Femur (tissue), 1 donor: ENCODE measurements around the gene SLC13A1.
A peak's percentile ranks its signal among the peaks of the same experiment; 100 is the strongest.
"Not testable (repeated sequence)": the region's sequence is repeated elsewhere in the genome, so short reads cannot be mapped to it uniquely, and the experiment has no call there.

ENCODE experiments used
- DNase-seq: peaks from one replicate; pipeline ENCODE4 v3.0.0-alpha.2; 2017

Gene SLC13A1, protein sequence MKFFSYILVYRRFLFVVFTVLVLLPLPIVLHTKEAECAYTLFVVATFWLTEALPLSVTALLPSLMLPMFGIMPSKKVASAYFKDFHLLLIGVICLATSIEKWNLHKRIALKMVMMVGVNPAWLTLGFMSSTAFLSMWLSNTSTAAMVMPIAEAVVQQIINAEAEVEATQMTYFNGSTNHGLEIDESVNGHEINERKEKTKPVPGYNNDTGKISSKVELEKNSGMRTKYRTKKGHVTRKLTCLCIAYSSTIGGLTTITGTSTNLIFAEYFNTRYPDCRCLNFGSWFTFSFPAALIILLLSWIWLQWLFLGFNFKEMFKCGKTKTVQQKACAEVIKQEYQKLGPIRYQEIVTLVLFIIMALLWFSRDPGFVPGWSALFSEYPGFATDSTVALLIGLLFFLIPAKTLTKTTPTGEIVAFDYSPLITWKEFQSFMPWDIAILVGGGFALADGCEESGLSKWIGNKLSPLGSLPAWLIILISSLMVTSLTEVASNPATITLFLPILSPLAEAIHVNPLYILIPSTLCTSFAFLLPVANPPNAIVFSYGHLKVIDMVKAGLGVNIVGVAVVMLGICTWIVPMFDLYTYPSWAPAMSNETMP

DNA sequence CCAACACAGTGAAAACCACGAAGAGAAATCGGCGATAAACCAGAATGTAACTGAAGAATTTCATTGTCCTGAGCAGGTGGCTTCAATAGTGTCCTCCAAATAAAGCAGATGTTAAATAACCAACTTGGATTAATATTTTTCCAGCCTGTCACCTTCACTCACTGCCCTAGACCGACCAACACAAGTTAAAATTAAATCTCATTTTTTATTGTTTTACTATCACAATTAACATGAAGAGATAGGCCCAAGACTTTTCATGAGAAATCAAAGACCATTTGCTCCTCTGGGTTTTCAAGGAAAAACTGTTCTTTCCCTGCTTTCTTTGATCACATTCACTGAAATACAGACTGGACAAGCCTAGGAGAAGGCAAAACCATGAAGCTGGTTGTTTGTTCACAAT lies at the start of gene SLC13A1:
Gene SLC13A1 (minus strand): TSS at position 87 of the 400 bp plus-strand sequence. CDS start 23 bp downstream, at position 64.
- DNase-seq = no peak

DNA sequence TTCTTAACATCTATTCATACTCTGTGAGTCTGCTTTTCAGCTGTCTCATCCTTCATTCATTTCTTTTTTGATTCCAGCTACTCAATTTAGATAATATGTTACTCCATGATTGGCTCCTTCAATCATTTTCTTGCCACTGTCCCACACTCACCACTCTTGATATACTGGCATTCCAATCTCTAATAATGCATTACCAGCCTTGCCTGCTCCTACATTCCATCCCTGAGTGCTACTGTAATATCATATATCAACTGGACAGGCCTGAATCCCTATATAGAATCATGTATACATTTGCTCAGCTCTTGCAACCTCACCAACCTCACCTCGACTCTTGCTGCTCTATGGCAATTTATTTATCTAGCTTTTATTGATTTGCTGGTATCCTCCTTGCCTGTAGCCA lies 45.0 kb upstream of the SLC13A1 start:
- DNase-seq = no peak

DNA sequence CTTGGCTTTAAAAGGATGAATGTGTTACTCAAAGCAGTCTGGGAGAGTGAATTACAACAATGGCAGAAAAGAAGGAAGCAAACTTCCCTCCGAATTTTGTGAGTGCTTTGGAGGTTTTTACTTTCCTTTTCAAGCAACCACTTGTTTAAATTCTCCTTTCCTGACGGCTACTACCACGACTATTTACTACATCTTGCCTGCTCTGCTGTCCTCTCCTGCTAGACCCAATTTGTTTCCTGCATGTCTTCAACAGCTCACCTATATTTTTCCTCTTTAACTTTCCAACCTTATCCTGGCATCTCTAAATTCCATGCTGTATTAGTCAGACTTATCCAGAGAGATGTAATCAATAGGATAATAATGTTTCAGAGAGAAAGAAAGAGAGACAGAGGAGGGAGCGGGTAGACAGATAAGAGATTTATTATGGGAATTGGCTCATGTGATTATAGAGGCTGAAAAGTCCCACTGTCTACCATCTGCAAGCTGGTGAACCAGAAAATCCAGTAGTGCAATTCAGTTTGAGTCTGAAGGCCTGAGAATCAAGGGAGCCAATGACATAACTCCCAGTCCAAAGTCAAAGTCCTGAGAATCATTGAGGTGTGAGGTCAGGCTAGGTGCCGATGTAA lies 42.8 kb upstream of the SLC13A1 start:
- no peak for DNase-seq

DNA sequence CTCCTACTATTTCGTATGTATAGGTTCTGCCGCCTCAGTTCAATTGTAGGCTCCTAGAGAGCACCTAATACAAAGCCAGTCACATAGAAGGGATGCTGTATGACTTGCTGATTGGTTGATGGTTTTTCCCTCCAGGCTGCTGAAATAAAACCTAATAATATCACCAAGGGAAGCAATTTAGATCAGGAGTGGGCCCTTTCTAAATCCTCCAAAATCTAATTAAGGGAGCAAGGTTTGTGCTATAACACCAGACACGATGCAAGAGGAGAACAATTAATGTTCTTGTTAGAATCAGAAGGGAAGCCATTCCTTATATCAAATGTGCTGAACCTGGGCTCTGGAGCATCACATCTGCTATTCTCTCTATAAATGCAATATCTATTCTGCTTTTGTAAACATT lies 42.0 kb upstream of the SLC13A1 start:
- DNase-seq = no peak

DNA sequence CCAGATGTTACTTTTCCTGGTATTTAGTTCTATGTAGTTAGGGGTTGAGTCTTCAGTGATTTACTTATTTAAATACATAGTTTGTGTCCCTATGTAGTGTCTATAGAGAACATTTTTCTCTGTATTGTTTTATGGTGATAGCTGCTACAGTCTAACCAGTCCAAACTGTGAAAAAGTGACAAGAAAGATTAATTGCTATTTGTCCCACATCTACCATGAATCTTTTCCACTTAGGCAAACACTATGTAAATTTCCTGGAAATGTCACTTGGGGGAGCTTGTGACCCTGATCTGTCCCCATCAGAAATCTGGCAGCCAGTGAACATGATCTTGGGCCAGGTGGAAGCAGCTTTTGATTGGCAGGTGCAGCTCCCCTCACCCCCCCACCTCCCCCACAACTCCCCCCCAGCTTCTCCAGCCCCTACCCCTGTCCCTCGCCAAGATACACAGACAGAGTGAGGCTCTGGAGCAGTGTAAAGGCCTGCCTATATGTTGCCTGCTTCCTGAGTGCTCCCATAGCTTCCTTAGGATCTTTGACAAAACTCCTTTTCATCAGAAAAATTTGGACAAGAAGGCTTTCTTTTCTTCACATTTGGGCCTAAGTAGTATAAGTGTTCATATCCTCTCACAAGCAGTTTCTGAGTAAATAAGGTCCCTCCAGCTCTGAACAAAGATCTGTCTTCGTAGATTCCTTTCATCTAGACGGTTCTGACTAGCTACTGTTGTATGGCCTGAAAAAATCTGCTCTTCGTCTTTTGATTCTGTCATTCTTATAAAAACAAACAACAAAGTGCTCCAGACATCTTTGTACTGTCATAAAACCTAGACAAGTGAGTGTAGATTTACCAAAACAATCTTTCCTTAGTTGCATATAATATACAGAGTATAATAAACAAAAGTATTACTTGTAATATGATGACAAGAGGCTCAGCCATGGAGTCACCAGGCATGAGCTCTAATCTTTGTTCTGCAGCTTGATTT lies 31.5 kb upstream of the SLC13A1 start:
- DNase-seq = peak; percentile 23

DNA sequence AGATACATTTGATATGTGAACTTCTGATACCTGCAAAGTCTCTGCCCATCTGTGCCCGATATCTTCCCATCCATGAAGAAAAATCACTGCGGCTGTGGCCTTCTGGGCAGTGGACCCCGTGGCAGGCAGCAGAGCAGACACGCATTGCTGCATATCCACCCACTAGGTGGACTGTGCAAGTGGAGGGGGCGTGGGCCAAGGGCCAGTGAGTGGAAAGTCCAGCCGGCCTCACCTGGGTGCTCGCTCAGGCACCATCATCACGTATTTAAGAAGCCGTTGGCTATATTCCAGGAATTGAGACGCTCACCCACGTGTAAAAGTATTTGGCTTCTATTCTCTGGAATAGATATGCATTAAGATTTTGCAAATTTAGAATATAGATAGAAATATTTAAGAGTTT lies 30.8 kb upstream of the SLC13A1 start:
- peak; percentile 12 for DNase-seq

DNA sequence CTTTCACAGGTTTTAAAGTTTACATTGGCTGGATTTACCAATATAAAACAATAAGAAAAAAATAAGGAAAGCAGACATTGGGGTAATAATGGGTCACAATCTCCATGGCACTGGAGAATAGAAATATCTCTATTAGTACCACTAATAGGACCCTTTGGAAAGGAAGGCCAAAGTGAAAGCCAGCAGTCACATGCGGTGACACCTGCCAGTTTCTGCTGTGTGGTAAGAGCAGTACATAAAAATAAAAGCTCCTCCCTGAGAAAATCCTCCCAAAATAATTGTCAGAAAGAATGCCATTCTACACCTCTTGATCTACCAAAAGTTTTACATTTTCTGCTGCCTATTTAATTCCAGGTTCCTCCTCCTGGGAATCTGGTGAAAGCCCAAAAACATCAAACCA lies 30.4 kb upstream of the SLC13A1 start:
- no peak for DNase-seq

DNA sequence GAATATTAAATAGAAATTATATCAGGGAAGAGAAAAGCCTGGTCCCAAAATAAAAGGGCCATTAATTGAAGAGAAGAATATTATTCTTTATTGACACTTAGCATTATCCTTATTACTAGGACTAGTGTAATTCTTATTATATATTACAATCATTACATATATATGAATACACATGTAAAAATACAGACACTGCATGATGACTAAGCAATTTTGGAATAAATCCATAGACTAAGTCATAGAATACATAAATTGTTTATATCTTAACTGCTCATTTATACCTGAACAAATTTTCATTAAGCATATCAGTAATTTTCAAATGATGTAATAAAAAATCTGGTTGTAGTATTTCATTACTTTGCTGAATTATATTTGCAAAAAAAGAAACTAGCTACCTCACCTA lies 29.7 kb upstream of the SLC13A1 start:
- DNase-seq = no peak

DNA sequence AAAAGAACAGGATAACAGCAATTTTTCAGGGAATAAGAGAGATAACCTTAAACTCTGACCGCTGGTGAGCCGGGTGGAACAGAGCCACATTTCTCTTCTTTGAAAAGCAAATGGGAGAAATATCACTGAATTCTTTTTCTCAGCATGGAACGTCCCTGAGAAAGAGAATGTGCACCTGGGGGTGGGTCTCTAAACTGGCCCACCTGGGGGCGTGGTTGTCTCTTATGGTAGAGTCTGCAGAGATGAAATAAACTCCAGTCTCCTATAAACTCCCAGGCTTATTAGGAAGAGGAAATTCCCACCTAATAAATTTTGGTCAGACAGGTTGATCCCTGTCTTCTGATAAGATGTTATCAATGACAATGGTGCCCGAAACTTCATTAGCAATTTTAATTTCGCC lies 27.9 kb upstream of the SLC13A1 start:
- not testable (repeated sequence) for DNase-seq

DNA sequence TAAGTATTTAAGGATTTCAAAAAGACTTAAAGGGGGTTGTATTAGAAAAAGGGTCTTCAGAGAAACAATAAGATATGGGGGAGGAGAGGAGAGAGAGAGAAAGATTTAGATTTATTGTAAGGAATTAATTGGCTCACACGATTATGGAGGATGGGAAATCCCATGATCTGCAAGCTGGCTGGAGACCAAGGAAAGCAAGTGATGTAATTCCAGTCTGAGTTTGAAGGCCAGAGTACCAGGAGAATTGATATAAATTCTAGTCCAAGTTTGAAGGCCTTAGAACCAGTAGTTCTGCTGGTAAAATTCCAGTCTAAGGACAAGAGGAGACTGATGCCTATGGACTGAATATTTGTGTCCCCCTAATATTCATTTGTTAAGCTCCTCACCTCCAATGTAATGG lies 20.6 kb upstream of the SLC13A1 start:
- no peak for DNase-seq

DNA sequence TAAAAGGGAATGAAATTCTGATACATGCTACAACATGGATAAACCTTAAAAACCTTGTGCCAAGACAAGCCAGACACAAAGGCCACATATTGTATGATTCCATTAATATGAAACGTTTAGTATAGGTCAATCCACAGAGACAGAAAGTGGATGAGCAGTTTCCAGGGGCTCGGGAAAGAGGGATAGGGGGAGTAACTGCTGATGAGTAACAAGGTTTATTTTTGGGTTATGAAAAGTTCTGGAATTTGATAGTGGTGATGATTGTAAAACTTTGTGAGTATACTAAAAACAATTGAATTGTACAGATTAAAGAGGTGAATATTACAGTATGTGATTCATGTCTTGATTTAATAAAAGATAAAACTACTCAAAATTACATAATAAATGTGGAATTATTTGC lies 19.1 kb upstream of the SLC13A1 start:
- no peak for DNase-seq

DNA sequence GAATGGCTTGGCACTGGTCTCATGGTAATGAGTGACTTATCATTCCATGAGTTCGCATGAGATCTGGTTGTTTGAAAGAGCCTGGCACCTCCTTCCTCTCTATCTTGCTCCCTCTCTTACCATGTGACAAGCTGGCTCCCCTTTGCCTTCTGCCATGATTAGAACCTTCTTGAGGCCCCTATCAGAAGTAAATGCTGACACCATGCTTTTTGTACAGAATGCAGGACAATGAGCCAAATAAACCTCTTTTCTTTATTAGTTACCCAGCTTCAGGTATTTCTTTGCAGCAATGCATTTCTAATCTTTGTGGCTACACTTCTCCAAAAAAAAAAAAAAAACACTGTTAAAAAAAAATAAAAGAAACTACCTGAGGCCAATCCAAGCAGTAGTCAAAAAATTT lies 17.1 kb upstream of the SLC13A1 start:
- no peak for DNase-seq

DNA sequence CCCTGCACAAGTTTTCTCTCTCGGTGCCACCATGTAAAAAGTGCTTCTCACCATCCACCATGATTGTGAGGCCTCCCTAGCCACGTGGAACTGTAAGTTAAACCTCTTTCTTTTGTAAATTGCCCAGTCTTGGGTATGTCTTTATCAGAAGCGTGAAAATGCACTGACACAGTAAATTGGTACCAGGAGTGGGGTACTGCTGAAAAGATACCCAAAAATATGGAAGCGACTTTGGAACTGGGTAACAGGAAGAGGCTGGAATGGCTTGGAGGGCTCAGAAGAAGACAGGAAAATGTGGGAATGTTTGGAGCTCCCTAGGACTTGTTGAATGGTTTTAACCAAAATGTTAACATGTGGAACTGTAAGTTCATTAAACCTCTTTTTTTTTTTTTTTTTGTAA lies 15.6 kb upstream of the SLC13A1 start:
- no peak for DNase-seq

DNA sequence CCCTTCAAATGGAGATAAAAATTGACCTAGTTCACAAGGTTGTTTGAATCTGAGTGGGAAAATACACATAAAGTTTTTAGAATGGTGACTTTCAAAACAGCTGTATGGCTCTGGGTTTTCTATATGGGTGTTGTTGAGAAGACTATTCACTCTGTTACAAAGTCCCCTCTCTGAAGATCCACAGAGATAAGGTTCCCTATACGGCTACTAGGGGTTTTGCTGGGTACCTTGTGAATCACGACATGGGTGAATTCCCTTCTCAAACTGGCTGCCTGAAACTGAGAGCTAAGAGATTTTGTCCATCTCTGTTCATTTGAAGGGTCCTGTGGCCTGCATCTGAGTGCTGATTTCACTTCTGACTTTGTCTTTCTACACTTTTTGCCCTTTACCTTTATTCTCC lies 11.8 kb upstream of the SLC13A1 start:
- no peak for DNase-seq

DNA sequence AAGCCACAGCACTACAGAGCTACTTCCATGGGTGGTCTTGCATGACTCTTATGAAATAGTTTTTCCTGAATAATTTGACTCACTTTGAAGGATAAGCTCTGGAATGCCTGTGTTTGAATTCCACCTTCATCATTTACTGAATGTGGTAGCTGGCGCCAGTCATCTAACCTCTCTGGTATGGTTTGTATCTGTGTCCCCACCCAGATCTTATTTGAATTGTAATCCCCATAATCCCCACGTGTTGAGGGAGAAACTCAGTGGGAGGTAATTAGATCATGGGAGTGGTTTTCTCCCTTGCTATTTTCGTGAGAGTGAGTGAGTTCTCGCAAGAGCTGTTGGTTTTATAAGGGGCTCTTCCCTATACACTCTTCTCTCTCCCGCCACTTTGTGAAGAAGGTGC lies 11.2 kb upstream of the SLC13A1 start:
- no peak for DNase-seq

DNA sequence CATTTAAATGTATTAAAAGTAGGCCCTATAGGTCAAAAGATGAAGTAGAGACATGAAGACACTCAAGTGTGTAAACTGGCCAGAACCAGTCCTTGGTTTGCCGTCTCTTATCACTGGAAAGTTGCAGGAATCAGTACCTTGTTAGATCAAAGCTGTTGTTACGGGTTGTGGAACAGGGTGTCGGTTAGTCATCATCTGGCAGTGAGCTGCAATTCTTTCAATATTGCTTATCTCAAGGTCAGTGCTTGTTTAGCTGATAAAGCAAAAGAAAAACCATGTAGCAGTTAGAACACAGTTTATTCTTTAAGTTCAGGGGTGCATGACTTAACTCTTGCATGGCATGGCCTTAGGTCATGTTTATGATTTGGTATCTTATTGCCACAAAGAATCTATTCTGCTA lies 10.0 kb upstream of the SLC13A1 start:
- no peak for DNase-seq

DNA sequence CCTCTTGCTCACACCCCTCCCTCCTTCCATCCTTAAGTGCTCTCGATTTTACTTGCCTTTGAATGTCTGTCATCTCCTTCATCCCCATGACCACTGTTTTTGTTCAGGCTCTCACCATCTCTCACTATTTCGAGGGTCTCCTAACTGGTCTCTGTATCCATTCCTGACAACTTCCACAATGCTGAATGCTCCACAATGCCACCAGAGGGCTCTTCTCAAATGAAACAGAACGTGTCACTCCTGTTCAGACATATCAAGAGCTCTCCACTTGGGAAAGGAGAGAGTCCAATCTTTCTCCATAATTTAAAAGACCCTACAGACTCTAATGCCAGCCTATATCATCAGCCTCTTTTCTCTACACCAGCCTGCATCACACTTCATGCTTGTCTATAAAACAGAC lies 9.0 kb upstream of the SLC13A1 start:
- no peak for DNase-seq

DNA sequence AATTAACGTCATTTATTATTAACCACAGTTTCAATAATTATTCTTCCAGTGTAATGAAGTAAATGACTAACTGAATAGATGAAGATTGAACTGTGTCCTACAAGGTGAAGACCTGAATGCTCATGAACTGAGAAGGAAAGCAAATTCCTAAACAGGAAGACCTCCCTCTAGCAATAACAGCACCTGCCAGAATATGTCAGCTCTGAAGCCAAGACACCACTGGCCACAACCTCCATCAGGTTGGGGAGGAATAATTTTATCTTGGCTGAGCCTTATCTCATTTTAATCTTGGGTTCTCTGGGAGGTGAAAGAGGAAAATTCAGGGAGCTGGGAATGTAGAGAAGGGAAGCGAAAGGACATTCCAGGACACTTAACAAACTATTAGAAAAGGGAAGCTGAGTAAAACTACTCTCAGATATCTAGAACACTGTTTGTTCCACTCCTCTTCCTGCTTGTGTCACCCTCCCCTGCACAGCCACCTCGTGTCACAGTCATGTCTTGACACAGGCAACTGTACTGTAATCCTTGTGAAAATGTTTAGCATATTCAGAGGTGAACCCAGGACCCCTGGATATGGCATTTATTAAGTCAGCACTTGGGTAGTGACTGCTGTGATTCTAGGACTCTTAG lies 4.6 kb upstream of the SLC13A1 start:
- DNase-seq = no peak

DNA sequence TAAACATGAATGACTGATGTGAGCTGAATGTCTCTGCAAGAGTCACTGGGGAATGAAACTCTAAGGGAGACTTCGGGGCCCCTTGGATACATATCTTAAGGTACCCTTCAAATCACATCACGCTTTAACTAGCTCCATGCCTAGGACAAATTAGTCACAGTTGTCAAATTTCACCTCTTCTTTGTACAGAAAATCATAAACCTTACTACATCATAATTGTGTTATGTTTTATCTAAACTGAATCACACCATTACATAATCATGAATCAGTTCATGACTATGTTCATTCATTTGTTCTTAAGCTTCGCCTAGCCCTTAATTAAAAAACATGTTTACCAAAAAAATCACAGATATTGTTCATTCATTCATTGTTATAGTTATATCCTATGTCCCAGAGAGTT lies 2.1 kb upstream of the SLC13A1 start:
- DNase-seq = no peak

DNA sequence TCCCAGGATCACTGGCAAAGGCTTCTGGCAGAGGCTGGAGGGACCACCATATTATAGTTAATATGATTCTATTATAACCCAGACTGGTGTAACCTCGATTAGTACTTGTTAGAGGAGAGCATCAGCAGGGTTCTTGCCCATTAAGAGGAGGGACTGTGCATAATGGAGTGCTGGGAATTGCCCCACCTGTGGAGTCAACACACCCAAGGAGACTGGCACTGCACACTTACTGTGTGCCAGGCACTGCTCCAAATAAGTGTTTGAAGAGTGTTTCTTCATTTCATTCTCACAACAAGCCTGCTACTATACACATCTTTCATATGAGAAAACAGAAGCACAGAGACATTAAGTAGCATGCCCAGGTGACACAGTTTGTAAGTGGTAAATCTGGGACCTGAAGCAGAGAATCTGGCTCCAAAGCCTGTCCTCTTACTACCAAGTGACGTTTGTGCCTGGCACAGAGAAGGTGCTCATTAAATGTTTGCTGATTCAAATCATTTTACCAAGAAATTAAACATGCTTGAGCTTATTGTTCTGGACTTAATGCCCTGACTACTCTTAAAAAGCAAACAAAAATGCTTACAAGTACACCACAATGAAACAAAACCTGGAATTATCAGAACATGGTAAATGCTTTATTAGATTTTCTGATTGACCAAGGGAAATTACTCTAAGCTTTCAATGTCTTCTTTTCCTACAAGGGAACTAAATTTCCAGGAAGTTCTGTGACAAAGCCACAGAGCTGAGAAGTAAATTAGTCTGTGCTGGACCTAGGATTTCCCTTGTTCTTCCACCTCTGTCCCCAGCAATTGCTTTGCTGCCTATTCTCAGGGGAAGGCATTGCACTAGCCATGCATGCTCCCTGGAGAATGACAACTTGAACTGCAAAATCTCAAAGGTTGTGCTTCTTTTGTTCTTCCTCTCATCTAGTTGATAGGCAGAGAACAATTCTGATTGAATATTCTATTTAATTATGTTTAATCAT lies 809 bp downstream of the SLC13A1 start:
- no peak for DNase-seq

DNA sequence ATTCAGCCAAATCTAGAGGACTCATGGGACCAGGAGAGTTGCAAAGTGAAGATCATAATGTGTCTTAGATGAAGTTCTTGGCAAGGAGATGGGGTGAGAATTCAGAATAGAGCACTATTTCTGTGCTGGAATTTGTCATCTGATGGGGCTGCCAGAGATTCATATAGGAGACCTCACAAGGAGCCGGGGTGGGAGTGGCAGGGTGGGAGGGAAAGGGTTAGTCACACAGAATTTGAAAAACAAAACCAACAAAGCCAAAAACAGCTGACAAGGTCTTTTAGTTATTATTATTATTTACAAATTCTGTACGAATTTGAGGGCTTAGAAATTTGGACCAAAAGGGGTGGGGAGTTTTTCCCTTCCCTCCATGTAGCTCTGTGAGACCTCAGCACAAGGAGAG lies 1.7 kb downstream of the SLC13A1 start:
- no peak for DNase-seq
